H1 (cell line): ENCODE measurements around the gene FBXO34. TPM values are rescaled to one million over a fixed set of nuclear protein-coding genes. Genes with fewer than 3 reads are reported as not detected.

ENCODE experiments used
- CTCF ChIA-PET: fragments of 300-600 bp; sonication (Branson Sonifier 250); formaldehyde crosslinking; loops from one replicate; lab custom pipeline; 2021; ENCODE audit not compliant: partially characterized antibody; lab: Charles Lee
- POLR2A ChIA-PET: fragments of 300-600 bp; sonication (Branson Sonifier 250); formaldehyde crosslinking; loops from one replicate; lab custom pipeline; 2021; ENCODE audit warnings: inconsistent platforms; ENCODE audit not compliant: partially characterized antibody; lab: Charles Lee
- DNase-seq, 2 experiments: peaks; one replicate each; pipeline versions ENCODE4 v3.0.0 to v3.0.0-alpha.2; 2010 to 2022; ENCODE audit warnings: low spot score in 2 of 2, low read depth in 1 of 2, mixed read lengths in 1 of 2
- FAIRE-seq: peaks from 2 replicates; lab custom pipeline; 2011; peaks lifted over from hg19 to GRCh38; lab: Jason Lieb, UNC
- H2AFZ ChIP-seq: 2 replicates; pipeline ENCODE4 v1.8.1; 2012; ENCODE audit warnings: low read length, inconsistent platforms
- H2AK5ac ChIP-seq: 2 replicates; pipeline ENCODE4 v1.6.1; 2013; ENCODE audit warnings: low read depth, low read length
- H2BK120ac ChIP-seq: replicated peaks from 2 replicates; pipeline ENCODE3; 2013; ENCODE audit warnings: low read depth, low read length, inconsistent platforms
- H2BK12ac ChIP-seq: 2 replicates; pipeline ENCODE4 v1.6.1; 2013; ENCODE audit warnings: low read depth, low read length
- H2BK15ac ChIP-seq: 2 replicates; pipeline ENCODE4 v1.6.1; 2013; ENCODE audit warnings: low read length
- H2BK20ac ChIP-seq: 2 replicates; pipeline ENCODE4 v1.6.1; 2013; ENCODE audit warnings: low read length
- H2BK5ac ChIP-seq: 2 replicates; pipeline ENCODE4 v1.6.1; 2013; ENCODE audit warnings: low read depth, low read length
- H3K14ac ChIP-seq: 2 replicates; pipeline ENCODE4 v1.6.1; 2013; ENCODE audit warnings: inconsistent platforms; ENCODE audit not compliant: insufficient read length
- H3K18ac ChIP-seq: 2 replicates; pipeline ENCODE4 v1.6.1; 2013; ENCODE audit warnings: low read length; ENCODE audit errors: extremely low read depth
- H3K23ac ChIP-seq: 2 replicates; pipeline ENCODE4 v1.6.1; 2013; ENCODE audit warnings: inconsistent platforms; ENCODE audit not compliant: insufficient read length
- H3K23me2 ChIP-seq: 2 replicates; pipeline ENCODE4 v1.6.1; 2013; ENCODE audit warnings: low read depth, low read length
- H3K27ac ChIP-seq: 2 replicates; pipeline ENCODE4 v1.6.1; 2011; ENCODE audit warnings: low read depth, low read length, inconsistent platforms
- H3K27me3 ChIP-seq, 4 experiments: replicated peaks in 1 of 4; 1 replicate in 1 of 4; 2 replicates in 3 of 4; pipeline versions ENCODE4 v1.6.1 to v1.8.1; 2011 to 2013; ENCODE audit warnings: low read length in 3 of 4, mild to moderate bottlenecking in 3 of 4, inconsistent platforms in 2 of 4, mixed read lengths in 2 of 4, moderate library complexity in 1 of 4; ENCODE audit not compliant: control insufficient read depth in 3 of 4, insufficient read depth in 3 of 4; ENCODE audit errors: extremely low read depth in 1 of 4
- H3K36me3 ChIP-seq, 4 experiments: 2 replicates each; pipeline versions ENCODE4 v1.6.1 to v1.8.1; 2011 to 2013; ENCODE audit warnings: mild to moderate bottlenecking in 4 of 4, low read length in 3 of 4, moderate library complexity in 2 of 4, control low read depth in 1 of 4, inconsistent platforms in 1 of 4; ENCODE audit not compliant: insufficient read depth in 4 of 4, control insufficient read depth in 2 of 4
- H3K4ac ChIP-seq: replicated peaks from 2 replicates; pipeline ENCODE3; 2013; ENCODE audit warnings: low read length, low read depth, mixed read lengths, inconsistent platforms; ENCODE audit not compliant: insufficient read length
- H3K4me1 ChIP-seq, 4 experiments: replicated peaks in 1 of 4; 1 replicate in 1 of 4; 2 replicates in 3 of 4; pipeline versions ENCODE4 v1.6.1 to v1.8.1; 2011 to 2013; ENCODE audit warnings: low read length in 3 of 4, inconsistent platforms in 2 of 4, mixed read lengths in 1 of 4; ENCODE audit not compliant: insufficient read depth in 4 of 4, control insufficient read depth in 3 of 4
- H3K4me2 ChIP-seq, 2 experiments: 2 replicates each; pipeline versions ENCODE4 v1.6.1 to v1.8.1; 2011 to 2013; ENCODE audit warnings: low read depth in 2 of 2, low read length in 2 of 2, control low read depth in 1 of 2, inconsistent platforms in 1 of 2, mild to moderate bottlenecking in 1 of 2; ENCODE audit not compliant: insufficient read depth in 1 of 2
- H3K4me3 ChIP-seq, 4 experiments: fragments of 200-600, 300-600 bp in 1 of 4; sonication (generic), shearing (Covaris generic), sonication (Bioruptor Twin) in 1 of 4; 2 replicates each; pipeline versions ENCODE4 v1.5.1 to v1.8.1; 2011 to 2016; ENCODE audit warnings: low read length in 4 of 4, low read depth in 3 of 4, control low read depth in 2 of 4, inconsistent platforms in 2 of 4, mild to moderate bottlenecking in 2 of 4, mixed read lengths in 1 of 4, moderate library complexity in 1 of 4; ENCODE audit not compliant: insufficient read depth in 2 of 4; ENCODE audit errors: extremely low read depth in 1 of 4
- H3K56ac ChIP-seq: replicated peaks from 2 replicates; pipeline ENCODE3; 2013; ENCODE audit warnings: low read depth, mild to moderate bottlenecking, mixed read lengths, low read length, inconsistent platforms; ENCODE audit not compliant: insufficient read length
- H3K79me1 ChIP-seq: 2 replicates; pipeline ENCODE4 v1.6.1; 2013; ENCODE audit warnings: low read depth, low read length, control low read depth
- H3K79me2 ChIP-seq, 2 experiments: 2 replicates each; pipeline versions ENCODE4 v1.6.1 to v1.8.1; 2012 to 2013; ENCODE audit warnings: low read length in 2 of 2, mild to moderate bottlenecking in 2 of 2, inconsistent platforms in 1 of 2; ENCODE audit not compliant: insufficient read depth in 2 of 2, control insufficient read depth in 1 of 2
- H3K9ac ChIP-seq, 4 experiments: replicated peaks in 1 of 4; 1 replicate in 1 of 4; 2 replicates in 3 of 4; pipeline versions ENCODE4 v1.6.1 to v1.8.1; 2011 to 2013; ENCODE audit warnings: low read depth in 3 of 4, low read length in 3 of 4, control low read depth in 2 of 4, mild to moderate bottlenecking in 2 of 4, moderate library complexity in 2 of 4, inconsistent platforms in 1 of 4; ENCODE audit errors: extremely low read depth in 1 of 4
- H3K9me3 ChIP-seq, 2 experiments: 2 replicates each; pipeline versions ENCODE4 v1.6.1 to v1.8.1; 2012 to 2013; ENCODE audit warnings: mild to moderate bottlenecking in 2 of 2, moderate library complexity in 2 of 2, control low read depth in 1 of 2, inconsistent platforms in 1 of 2, low read depth in 1 of 2, low read length in 1 of 2, mixed read lengths in 1 of 2; ENCODE audit not compliant: insufficient read depth in 2 of 2
- H4K20me1 ChIP-seq, 2 experiments: replicated peaks in 1 of 2; 2 replicates each; pipeline versions ENCODE3 to v1.8.1; 2011 to 2013; ENCODE audit warnings: inconsistent platforms in 2 of 2, low read length in 2 of 2, mild to moderate bottlenecking in 1 of 2; ENCODE audit not compliant: insufficient read depth in 2 of 2, control insufficient read depth in 1 of 2
- H4K5ac ChIP-seq: 2 replicates; pipeline ENCODE4 v1.6.1; 2013; ENCODE audit warnings: low read length, low read depth, mixed read lengths, inconsistent platforms; ENCODE audit not compliant: insufficient read length
- H4K8ac ChIP-seq: 2 replicates; pipeline ENCODE4 v1.8.0; 2013; ENCODE audit warnings: mild to moderate bottlenecking, moderate library complexity, low read length, inconsistent platforms; ENCODE audit not compliant: insufficient read depth; ENCODE audit errors: extremely low read depth
- H4K91ac ChIP-seq: replicated peaks from 2 replicates; pipeline ENCODE3; 2013; ENCODE audit warnings: low read length, mixed read lengths, inconsistent platforms; ENCODE audit not compliant: insufficient read length
- CEBPB ChIP-seq: IDR thresholded peaks from 2 replicates; pipeline ENCODE4 v1.6.1; 2012; ENCODE audit warnings: low read depth, low read length
- CREB1 ChIP-seq: IDR thresholded peaks from 2 replicates; pipeline ENCODE4 v1.6.1; 2012; ENCODE audit warnings: inconsistent platforms
- FOSL1 ChIP-seq: IDR thresholded peaks from 2 replicates; pipeline ENCODE4 v1.6.1; 2011; ENCODE audit warnings: mild to moderate bottlenecking, low read depth, low read length, moderate library complexity; ENCODE audit not compliant: insufficient read depth
- GABPA ChIP-seq: IDR thresholded peaks from 2 replicates; pipeline ENCODE4 v1.6.1; 2011; ENCODE audit warnings: mild to moderate bottlenecking, low read length, moderate library complexity, borderline replicate concordance; ENCODE audit not compliant: insufficient read depth
- HDAC2 ChIP-seq, 2 experiments: fragments of 300-600 bp in 1 of 2; sonication (generic) in 1 of 2; IDR thresholded peaks; 2 replicates each; pipeline ENCODE4 v1.6.1; 2011 to 2012; ENCODE audit warnings: low read depth in 2 of 2, low read length in 2 of 2, mild to moderate bottlenecking in 2 of 2, moderate library complexity in 2 of 2, borderline replicate concordance in 1 of 2, inconsistent platforms in 1 of 2
- JUN ChIP-seq: IDR thresholded peaks from 2 replicates; pipeline ENCODE4 v1.6.1; 2011; ENCODE audit warnings: low read depth, mild to moderate bottlenecking, improper control_type of control experiment, low read length
- KDM1A ChIP-seq: fragments of 200-600, 300-600 bp; sonication (generic); IDR thresholded peaks from 2 replicates; pipeline ENCODE4 v1.7.1; 2016; ENCODE audit warnings: mild to moderate bottlenecking, low read length, borderline replicate concordance
- MAX ChIP-seq: IDR thresholded peaks from 2 replicates; pipeline ENCODE4 v1.6.1; 2012; ENCODE audit warnings: inconsistent platforms
- POLR2AphosphoS5 ChIP-seq: IDR thresholded peaks from 2 replicates; pipeline ENCODE4 v1.6.1; 2011; ENCODE audit warnings: low read depth, low read length
- SAP30 ChIP-seq: fragments of 300-600 bp; sonication (generic); IDR thresholded peaks from 2 replicates; pipeline ENCODE4 v1.7.1; 2012; ENCODE audit warnings: low read length, moderate library complexity, mild to moderate bottlenecking, inconsistent platforms; ENCODE audit not compliant: insufficient read depth, insufficient replicate concordance
- SP1 ChIP-seq: IDR thresholded peaks from 2 replicates; pipeline ENCODE4 v1.6.1; 2011; ENCODE audit warnings: low read depth, low read length
- SP4 ChIP-seq: IDR thresholded peaks from 2 replicates; pipeline ENCODE4 v1.6.1; 2012; ENCODE audit warnings: low read length, inconsistent platforms
- SRF ChIP-seq: IDR thresholded peaks from 2 replicates; pipeline ENCODE4 v1.6.1; 2011; ENCODE audit warnings: mild to moderate bottlenecking, low read depth, low read length, moderate library complexity
- TAF7 ChIP-seq: optimal IDR thresholded peaks from 2 replicates; pipeline ENCODE3; 2011; ENCODE audit warnings: low read depth, mild to moderate bottlenecking, inconsistent platforms, low read length, moderate library complexity, borderline replicate concordance
- TEAD4 ChIP-seq: IDR thresholded peaks from 2 replicates; pipeline ENCODE4 v1.6.1; 2012; ENCODE audit warnings: low read depth, low read length, inconsistent platforms, mixed read lengths
- WGBS, 2 experiments: shearing (Covaris generic) in 1 of 2; methylation state at CpG; one replicate each; pipeline versions ENCODE4 v1.1.6 to v1.1.7; 2013 to 2015; ENCODE audit warnings: low lambda C conversion rate in 2 of 2, mixed read lengths in 2 of 2, inconsistent platforms in 1 of 2, low coverage in 1 of 2, missing lambda C conversion rate in 1 of 2; ENCODE audit not compliant: insufficient replicate concordance in 2 of 2, insufficient coverage in 1 of 2, insufficient read length in 1 of 2; ENCODE audit errors: extremely low coverage in 1 of 2, missing lambda C conversion rate in 1 of 2; 5-methylcytosine and 5-hydroxymethylcytosine counted together
- polyA plus RNA-seq, 7 experiments: library from polyadenylated mRNA; depleted of rRNA in 3 of 7; stranded (reverse) in 5 of 7; unstranded in 2 of 7; fragments of >200 nt in 5 of 7; fragments of 200-250 nt in 2 of 7; gene quantifications; 1 replicate in 5 of 7; 2 replicates in 1 of 7; 4 replicates in 1 of 7; pipeline versions ENCODE4 v1.2.1 to v1.2.3, GENCODE V29; 2011 to 2013; ENCODE audit warnings: missing spikeins in 2 of 7, mixed read lengths in 2 of 7
- total RNA-seq: library from RNA; stranded (reverse); fragmentation: NEBNext Ultra II Directional; extraction: Animal tissue kit (Norgen Biotek cat#: 25700); gene quantifications from 2 replicates; pipeline ENCODE4 v1.2.1, GENCODE V29; 2021

FBXO34 gene
- total and polyA plus RNA-seq, 2 of the 8 experiments (the other 6 are each of a cell fraction or from before 2014, with no cell fraction given), result 7.0 to 14.4 TPM

DNA sequence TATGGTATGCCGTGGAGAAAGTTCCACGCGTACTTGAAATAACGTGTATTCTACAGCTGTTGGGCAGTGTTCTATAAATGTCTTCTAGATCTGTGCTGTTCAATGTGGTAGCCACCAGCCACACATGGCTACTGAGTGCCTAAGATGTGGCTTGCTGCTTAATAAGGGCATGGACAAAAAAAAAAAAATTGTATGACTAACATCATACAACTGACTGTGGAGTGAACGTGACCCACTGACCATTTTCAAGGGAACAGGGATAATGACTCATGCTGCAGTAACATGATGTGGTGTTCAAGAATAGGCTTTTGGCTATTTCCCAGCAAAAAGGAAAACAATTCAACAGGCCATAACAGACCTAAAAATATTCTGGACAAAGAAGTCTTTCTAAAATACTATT is 127.5 kb downstream of the FBXO34 start:
- peaks cover 4 to 41% of the 10 kb centered on the region in 2 experiments for H3K79me2 ChIP-seq
- H4K20me1 ChIP-seq, result no peaks in the 10 kb centered on the region
- no peak overlapping the region for H2BK5ac ChIP-seq
- no peak overlapping the region for H2BK15ac ChIP-seq
- FAIRE-seq (no peak), DNase-seq (no peak)
- H3K18ac ChIP-seq, result no peak overlapping the region
- H3K9me3 ChIP-seq, result no peaks in the 10 kb centered on the region
- no peak overlapping the region for H4K91ac ChIP-seq
- no peak overlapping the region for H2AFZ ChIP-seq
- H4K8ac ChIP-seq, result no peak overlapping the region
- H3K36me3 ChIP-seq, result peaks cover 0 to 9% (median 2%) of the 10 kb centered on the region in 4 experiments; a peak in 2 of 8 replicates
- CTCF ChIA-PET, result no interaction called here
- no peak overlapping the region for H4K5ac ChIP-seq
- no peak overlapping the region for H2AK5ac ChIP-seq
- no peak overlapping the region for H3K4me2 ChIP-seq
- 88% methylated on average over 5 of the region's 5 CpGs; no CpG with 5 or more reads in 1 of the 2 experiments for WGBS, 2 experiments
- TF ChIP-seq TAF7 (no peak), HDAC2 (IDR thresholded peaks at IDR 0.05; ENCODE audit: borderline replicate concordance in 1 of 2, low read depth in 2 of 2, low read length in 2 of 2) (no peak), JUN (no peak), GABPA (no peak), KDM1A (no peak), TEAD4 (no peak), MAX (no peak), SP1 (no peak), SAP30 (no peak), CEBPB (no peak), CREB1 (no peak), SRF (no peak), POLR2AphosphoS5 (no peak), FOSL1 (no peak), SP4 (no peak)
- no peak overlapping the region for H2BK20ac ChIP-seq
- H3K27ac ChIP-seq, result no peak overlapping the region
- H3K27me3 ChIP-seq, result no peaks in the 10 kb centered on the region
- H3K23me2 ChIP-seq, result no peaks in the 10 kb centered on the region
- no peaks in the 10 kb centered on the region for H3K4me1 ChIP-seq
- H3K79me1 ChIP-seq, result peaks cover 6% of the 10 kb centered on the region
- no peak overlapping the region for H3K56ac ChIP-seq
- H3K4ac ChIP-seq, result no peak overlapping the region
- H2BK120ac ChIP-seq, result no peak overlapping the region
- no peak overlapping the region for H3K4me3 ChIP-seq
- H3K9ac ChIP-seq, result no peak overlapping the region
- no peak overlapping the region for H3K23ac ChIP-seq
- POLR2A ChIA-PET, result no interaction called here
- H3K14ac ChIP-seq, result no peak overlapping the region
- no peak overlapping the region for H2BK12ac ChIP-seq
